ENCODE measurements around the gene RNASE9. TPM values are rescaled to one million over a fixed set of nuclear protein-coding genes. Genes with fewer than 3 reads are reported as not detected.
"Not testable (repeated sequence)": the region's sequence is repeated elsewhere in the genome, so short reads cannot be mapped to it uniquely, and the experiment has no call there.

The RNASE9 gene
- polyA plus RNA-seq, 1 experiment, result not detected

GRCh38 chr14:20601522-20601921 lies 40.7 kb upstream of the RNASE9 start:
- POLR2A ChIA-PET, result no interaction called here
- CTCF ChIA-PET, result no interaction called here
- Histone ChIP-seq H3K9me3 (ENCODE audit: control insufficient read depth, insufficient read depth, low read length) (no peaks in the 10 kb centered on the region), H3K4me3 (ENCODE audit: low read depth, low read length) (no peak overlapping the region), H3K27me3 (ENCODE audit: control insufficient read depth, insufficient read depth, low read length) (peaks cover 2% of the 10 kb centered on the region), H3K27ac (ENCODE audit: low read depth, low read length) (no peak overlapping the region)
- no peak for TF ChIP-seq CTCF (IDR thresholded peaks at IDR 0.05; ENCODE audit: low read depth, low read length)
- DNase-seq (ENCODE audit: low read depth, low spot score), result no peak

GRCh38 chr14:20597108-20597507 lies 36.3 kb upstream of the RNASE9 start:
- H3K27me3 ChIP-seq (ENCODE audit: control insufficient read depth, insufficient read depth, low read length), result peaks cover 2% of the 10 kb centered on the region
- CTCF ChIA-PET, result no interaction called here
- H3K9me3 ChIP-seq (ENCODE audit: control insufficient read depth, insufficient read depth, low read length), result no peaks in the 10 kb centered on the region
- no peak overlapping the region for H3K27ac ChIP-seq (ENCODE audit: low read depth, low read length)
- POLR2A ChIA-PET, result no interaction called here
- H3K4me3 ChIP-seq (ENCODE audit: low read depth, low read length), result no peak overlapping the region
- DNase-seq (ENCODE audit: low read depth, low spot score), result no peak
- TF ChIP-seq CTCF (IDR thresholded peaks at IDR 0.05; ENCODE audit: low read depth, low read length), result no peak

GRCh38 chr14:20595726-20596125 lies 34.9 kb upstream of the RNASE9 start:
- H3K9me3 ChIP-seq (ENCODE audit: control insufficient read depth, insufficient read depth, low read length); CTCF ChIA-PET; H3K4me3 ChIP-seq (ENCODE audit: low read depth, low read length); H3K27ac ChIP-seq (ENCODE audit: low read depth, low read length); H3K27me3 ChIP-seq (ENCODE audit: control insufficient read depth, insufficient read depth, low read length); DNase-seq (ENCODE audit: low read depth, low spot score); POLR2A ChIA-PET: not testable (repeated sequence)

- H3K27ac ChIP-seq (ENCODE audit: low read depth, low read length), result no peak overlapping the region
- ChIA-PET CTCF (interaction anchor here (1.0 kb wide), 1 partner anchor 16 kb away, joined by 3 read pairs; no protein-coding TSS in a partner anchor), POLR2A (no interaction called here)
- no peaks in the 10 kb centered on the region for H3K9me3 ChIP-seq (ENCODE audit: control insufficient read depth, insufficient read depth, low read length)
- no peak for DNase-seq (ENCODE audit: low read depth, low spot score)
- H3K4me3 ChIP-seq (ENCODE audit: low read depth, low read length), result no peak overlapping the region
- TF ChIP-seq CTCF (IDR thresholded peaks at IDR 0.05; ENCODE audit: low read depth, low read length), result no peak
- peaks cover 3% of the 10 kb centered on the region for H3K27me3 ChIP-seq (ENCODE audit: control insufficient read depth, insufficient read depth, low read length)
These were observed 31.7 kb upstream of the RNASE9 start for GRCh38 chr14:20592574-20592973.

- DNase-seq (ENCODE audit: low read depth, low spot score), result no peak
- ChIA-PET POLR2A (no interaction called here), CTCF (no interaction called here)
- H3K9me3 ChIP-seq (ENCODE audit: control insufficient read depth, insufficient read depth, low read length), result no peaks in the 10 kb centered on the region
- no peak within 1 kb of the TSS for H3K4me3 ChIP-seq (ENCODE audit: low read depth, low read length)
- peaks cover 3% of the 10 kb centered on the region for H3K27me3 ChIP-seq (ENCODE audit: control insufficient read depth, insufficient read depth, low read length)
- TF ChIP-seq CTCF (IDR thresholded peaks at IDR 0.05; ENCODE audit: low read depth, low read length), result no peak
- no peak within 1 kb of the TSS for H3K27ac ChIP-seq (ENCODE audit: low read depth, low read length)
These were observed 30.4 kb upstream of the RNASE9 start, which contains the start of gene RNASE12 for GRCh38 chr14:20591235-20591634. Gene RNASE12, minus strand, starts transcription at chr14:20591376. Its CDS starts 653 bp downstream, at chr14:20590723.
